Stimulated activated naive CD8-positive, alpha-beta T cell treated with anti-CD3 and anti-CD28 coated beads, Interleukin-15, Interleukin-2, amounts not matched to agents 100 ng/mL and 50 ng/mL, for 24 hours (primary cell): ENCODE results near the gene JUP.
A peak's percentile ranks its signal among the peaks of the same experiment; 100 is the strongest.
"Not testable (repeated sequence)": the region's sequence is repeated elsewhere in the genome, so short reads cannot be mapped to it uniquely, and the experiment has no call there.

ENCODE experiments used
- H3K27ac Mint-ChIP-seq: one replicate; pipeline ENCODE4 v1.8.0; 2021; ENCODE audit warnings: mild to moderate bottlenecking, mixed read lengths
- H3K27me3 Mint-ChIP-seq: one replicate; pipeline ENCODE4 v1.8.0; 2021; ENCODE audit warnings: mixed read lengths
- H3K36me3 Mint-ChIP-seq: one replicate; pipeline ENCODE4 v1.8.0; 2021; ENCODE audit warnings: low read depth, mixed read lengths
- H3K4me1 Mint-ChIP-seq: one replicate; pipeline ENCODE4 v1.8.0; 2021; ENCODE audit warnings: low read depth, mixed read lengths
- H3K4me3 Mint-ChIP-seq: one replicate; pipeline ENCODE4 v1.8.0; 2021; ENCODE audit warnings: mild to moderate bottlenecking, mixed read lengths
- H3K9me3 Mint-ChIP-seq: one replicate; pipeline ENCODE4 v1.8.0; 2021; ENCODE audit warnings: mixed read lengths

Gene JUP

GRCh38 chr17:41786227-41787020 is at the start of gene JUP:
JUP (minus strand) TSS chr17:41786711; CDS start chr17:41771854, 14,857 bp downstream.
- no peak within 1 kb of the TSS for H3K27ac Mint-ChIP-seq

GRCh38 chr17:41835800-41836549 is 49.5 kb upstream of the JUP start, which contains the start of gene NT5C3B:
NT5C3B (minus strand) TSS chr17:41836232; CDS start chr17:41836193, 39 bp downstream.
- no peaks in the 10 kb centered on the region for H3K9me3 Mint-ChIP-seq
- H3K36me3 Mint-ChIP-seq, result peaks cover 20% of the 10 kb centered on the region
- H3K4me1 Mint-ChIP-seq, result peaks cover 17% of the 10 kb centered on the region
- H3K27ac Mint-ChIP-seq, result peak within 1 kb of the TSS; percentile 77
- peaks cover 4% of the 10 kb centered on the region for H3K27me3 Mint-ChIP-seq
- H3K4me3 Mint-ChIP-seq, result peak within 1 kb of the TSS; percentile 87

More at GRCh38 chr17:41786227-41787020, at the start of gene JUP:
- H3K36me3 Mint-ChIP-seq, result no peaks in the 10 kb centered on the region
- H3K27me3 Mint-ChIP-seq, result peaks cover 18% of the 10 kb centered on the region
- peak within 1 kb of the TSS; percentile 60 for H3K4me3 Mint-ChIP-seq
- H3K9me3 Mint-ChIP-seq, result no peaks in the 10 kb centered on the region
- peaks cover 34% of the 10 kb centered on the region for H3K4me1 Mint-ChIP-seq

- peaks cover 17% of the 10 kb centered on the region for H3K4me1 Mint-ChIP-seq
- H3K27me3 Mint-ChIP-seq, result peaks cover 4% of the 10 kb centered on the region
- peak overlapping the region; percentile 77 for H3K27ac Mint-ChIP-seq
- H3K9me3 Mint-ChIP-seq, result no peaks in the 10 kb centered on the region
- peaks cover 20% of the 10 kb centered on the region for H3K36me3 Mint-ChIP-seq
- peak overlapping the region; percentile 87 for H3K4me3 Mint-ChIP-seq
These were observed 48.8 kb upstream of the JUP start for GRCh38 chr17:41835214-41835799.

GRCh38 chr17:41829961-41830360 is 43.5 kb upstream of the JUP start:
- not testable (repeated sequence) for H3K27ac Mint-ChIP-seq, H3K4me1 Mint-ChIP-seq, H3K9me3 Mint-ChIP-seq, H3K27me3 Mint-ChIP-seq, H3K4me3 Mint-ChIP-seq
- H3K36me3 Mint-ChIP-seq, result peaks cover 24% of the 10 kb centered on the region

GRCh38 chr17:41825175-41825845 is 38.8 kb upstream of the JUP start:
- Mint-ChIP-seq H3K4me3 (no peak overlapping the region), H3K27me3 (no peaks in the 10 kb centered on the region), H3K9me3 (no peaks in the 10 kb centered on the region), H3K36me3 (peaks cover 4% of the 10 kb centered on the region), H3K27ac (no peak overlapping the region), H3K4me1 (no peaks in the 10 kb centered on the region)

GRCh38 chr17:41824086-41824485 is 37.6 kb upstream of the JUP start:
- Mint-ChIP-seq H3K4me3 (no peak overlapping the region), H3K27me3 (no peaks in the 10 kb centered on the region), H3K36me3 (no peaks in the 10 kb centered on the region), H3K4me1 (no peaks in the 10 kb centered on the region), H3K27ac (no peak overlapping the region), H3K9me3 (no peaks in the 10 kb centered on the region)

DNA sequence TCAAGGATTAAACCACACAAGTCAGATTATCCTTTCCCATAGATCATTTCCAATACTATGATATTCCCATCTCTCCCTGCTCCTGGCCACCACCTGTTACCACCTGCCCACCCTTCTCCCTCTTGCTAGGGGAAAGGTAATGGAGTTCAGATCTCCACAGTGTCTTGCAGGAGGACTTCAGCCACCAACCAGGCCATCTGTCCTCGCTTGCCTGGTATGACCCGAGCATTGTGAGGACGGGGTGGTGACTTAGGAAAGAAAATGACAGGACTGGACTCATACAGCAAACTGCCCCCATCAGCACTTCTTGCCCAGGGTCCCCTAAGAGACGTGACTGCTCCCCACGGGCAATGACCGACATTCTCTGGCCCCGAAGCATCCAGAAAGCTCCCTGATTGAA is 37.1 kb upstream of the JUP start:
- no peaks in the 10 kb centered on the region for H3K27me3 Mint-ChIP-seq
- no peak overlapping the region for H3K4me3 Mint-ChIP-seq
- H3K4me1 Mint-ChIP-seq, result no peaks in the 10 kb centered on the region
- no peaks in the 10 kb centered on the region for H3K36me3 Mint-ChIP-seq
- no peaks in the 10 kb centered on the region for H3K9me3 Mint-ChIP-seq
- no peak overlapping the region for H3K27ac Mint-ChIP-seq

- Mint-ChIP-seq H3K9me3 (no peaks in the 10 kb centered on the region), H3K4me1 (no peaks in the 10 kb centered on the region), H3K27me3 (no peaks in the 10 kb centered on the region), H3K27ac (no peak overlapping the region), H3K36me3 (no peaks in the 10 kb centered on the region), H3K4me3 (no peak overlapping the region)
These were observed 36.6 kb upstream of the JUP start for GRCh38 chr17:41823141-41823524.

DNA sequence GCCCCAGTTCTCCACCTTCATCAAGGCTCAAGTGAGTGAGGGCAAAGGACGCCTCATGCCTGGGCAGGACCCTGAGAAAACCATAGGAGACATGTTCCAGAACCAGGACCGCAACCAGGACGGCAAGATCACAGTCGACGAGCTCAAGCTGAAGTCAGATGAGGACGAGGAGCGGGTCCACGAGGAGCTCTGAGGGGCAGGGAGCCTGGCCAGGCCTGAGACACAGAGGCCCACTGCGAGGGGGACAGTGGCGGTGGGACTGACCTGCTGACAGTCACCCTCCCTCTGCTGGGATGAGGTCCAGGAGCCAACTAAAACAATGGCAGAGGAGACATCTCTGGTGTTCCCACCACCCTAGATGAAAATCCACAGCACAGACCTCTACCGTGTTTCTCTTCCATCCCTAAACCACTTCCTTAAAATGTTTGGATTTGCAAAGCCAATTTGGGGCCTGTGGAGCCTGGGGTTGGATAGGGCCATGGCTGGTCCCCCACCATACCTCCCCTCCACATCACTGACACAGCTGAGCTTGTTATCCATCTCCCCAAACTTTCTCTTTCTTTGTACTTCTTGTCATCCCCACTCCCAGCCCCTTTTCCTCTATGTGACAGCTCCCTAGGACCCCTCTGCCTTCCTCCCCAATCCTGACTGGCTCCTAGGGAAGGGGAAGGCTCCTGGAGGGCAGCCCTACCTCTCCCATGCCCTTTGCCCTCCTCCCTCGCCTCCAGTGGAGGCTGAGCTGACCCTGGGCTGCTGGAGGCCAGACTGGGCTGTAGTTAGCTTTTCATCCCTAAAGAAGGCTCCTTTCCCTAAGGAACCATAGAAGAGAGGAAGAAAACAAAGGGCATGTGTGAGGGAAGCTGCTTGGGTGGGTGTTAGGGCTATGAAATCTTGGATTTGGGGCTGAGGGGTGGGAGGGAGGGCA is 36.0 kb upstream of the JUP start:
- no peaks in the 10 kb centered on the region for H3K4me1 Mint-ChIP-seq
- H3K27ac Mint-ChIP-seq, result no peak overlapping the region
- no peaks in the 10 kb centered on the region for H3K9me3 Mint-ChIP-seq
- no peak overlapping the region for H3K4me3 Mint-ChIP-seq
- no peaks in the 10 kb centered on the region for H3K36me3 Mint-ChIP-seq
- no peaks in the 10 kb centered on the region for H3K27me3 Mint-ChIP-seq

DNA sequence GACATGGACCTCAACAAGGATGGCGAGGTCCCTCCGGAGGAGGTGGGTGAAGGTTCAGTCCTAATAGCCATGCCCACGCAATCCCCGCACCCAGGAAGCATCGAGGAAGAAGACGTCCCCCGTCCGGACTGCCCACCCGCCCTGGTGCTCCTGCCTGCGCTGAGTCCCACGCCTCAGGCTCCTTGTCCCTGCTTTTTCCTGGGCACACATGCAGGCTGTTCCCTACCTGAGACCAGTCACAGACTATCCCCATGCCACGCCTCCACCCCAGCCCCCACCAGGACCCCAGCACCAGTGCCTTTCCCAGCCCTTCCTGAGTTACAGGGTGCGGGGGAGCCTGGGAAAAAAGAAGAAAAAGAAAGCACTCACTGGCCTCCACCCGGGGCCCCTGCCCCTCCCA is 35.3 kb upstream of the JUP start:
- Mint-ChIP-seq H3K4me3 (no peak overlapping the region), H3K4me1 (no peaks in the 10 kb centered on the region), H3K27ac (no peak overlapping the region), H3K9me3 (no peaks in the 10 kb centered on the region), H3K27me3 (no peaks in the 10 kb centered on the region), H3K36me3 (no peaks in the 10 kb centered on the region)

- no peaks in the 10 kb centered on the region for H3K36me3 Mint-ChIP-seq
- no peaks in the 10 kb centered on the region for H3K4me1 Mint-ChIP-seq
- no peak overlapping the region for H3K4me3 Mint-ChIP-seq
- no peak overlapping the region for H3K27ac Mint-ChIP-seq
- peaks cover 4% of the 10 kb centered on the region for H3K27me3 Mint-ChIP-seq
- no peaks in the 10 kb centered on the region for H3K9me3 Mint-ChIP-seq
These were observed 31.5 kb upstream of the JUP start for GRCh38 chr17:41818024-41818423.

DNA sequence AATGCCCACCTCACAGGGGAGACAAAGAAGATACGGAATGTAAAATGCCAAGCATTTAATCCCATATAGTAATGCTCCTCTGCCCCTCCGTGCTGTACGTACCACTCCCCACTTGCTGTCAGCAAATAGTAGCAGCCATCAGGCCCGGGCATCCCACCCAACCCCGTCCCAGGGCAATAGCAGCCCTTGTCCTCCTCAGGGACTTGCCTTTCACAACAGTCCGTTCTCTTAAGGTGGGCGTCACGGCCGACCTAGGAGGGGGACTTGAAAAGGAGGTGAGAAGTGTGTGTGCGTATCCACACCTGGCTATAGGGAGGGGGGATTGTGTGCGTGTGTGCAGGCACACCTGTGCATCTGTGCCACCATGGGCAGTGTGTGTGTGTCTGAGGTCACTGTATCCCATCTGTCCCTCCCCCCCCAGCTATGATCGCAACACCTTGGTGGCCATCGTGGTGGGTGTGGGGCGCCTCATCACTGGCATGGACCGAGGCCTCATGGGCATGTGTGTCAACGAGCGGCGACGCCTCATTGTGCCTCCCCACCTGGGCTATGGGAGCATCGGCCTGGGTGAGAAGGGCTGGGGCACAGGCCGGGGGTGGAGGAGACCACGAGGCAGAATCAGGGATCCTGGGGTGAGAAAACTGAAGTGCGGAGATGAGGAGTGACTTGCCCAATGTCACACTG is 30.3 kb upstream of the JUP start:
- H3K36me3 Mint-ChIP-seq, result no peaks in the 10 kb centered on the region

DNA sequence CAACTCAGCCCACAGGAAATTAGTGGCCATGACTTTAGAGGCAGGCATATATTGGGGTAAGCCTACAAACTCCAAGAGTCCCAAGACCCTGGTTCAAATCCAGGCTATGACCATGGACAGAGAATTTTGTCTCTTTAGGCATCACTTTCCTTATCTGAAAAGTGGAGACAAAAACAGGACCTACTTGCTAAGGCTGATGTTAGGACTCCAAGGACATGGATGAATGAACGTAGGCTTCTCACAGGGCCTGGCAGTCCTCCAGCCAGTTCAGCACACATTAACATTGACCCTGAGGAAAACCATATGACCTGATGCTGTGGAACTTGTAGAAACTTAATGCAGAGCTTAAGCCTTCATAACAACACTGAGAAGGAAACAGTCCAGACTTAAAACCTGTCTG is 27.7 kb upstream of the JUP start:
- Mint-ChIP-seq H3K4me1 (peaks cover 19% of the 10 kb centered on the region), H3K4me3 (no peak overlapping the region), H3K36me3 (no peaks in the 10 kb centered on the region), H3K9me3 (no peaks in the 10 kb centered on the region), H3K27me3 (peaks cover 8% of the 10 kb centered on the region), H3K27ac (no peak overlapping the region)

More for the DNA sequence above, 30.3 kb upstream of the JUP start:
- H3K27me3 Mint-ChIP-seq, result peaks cover 8% of the 10 kb centered on the region
- H3K4me1 Mint-ChIP-seq, result peaks cover 8% of the 10 kb centered on the region
- H3K4me3 Mint-ChIP-seq, result no peak overlapping the region
- H3K9me3 Mint-ChIP-seq, result no peaks in the 10 kb centered on the region
- H3K27ac Mint-ChIP-seq, result no peak overlapping the region
